ENCODE results near the gene MRPL52. TPM values are rescaled to one million over a fixed set of nuclear protein-coding genes. Genes with fewer than 3 reads are reported as not detected.

Gene MRPL52
- total and polyA plus RNA-seq, 2 of the 13 experiments (the other 11 are each of a cell fraction or from before 2014, with no cell fraction given), result 118 to 329 TPM

- no peak for TF ChIP-seq IKZF1 (IDR thresholded peaks at IDR 0.05)
- TF ChIP-seq ZBTB34 (CRISPR knock-in tag; IDR thresholded peaks at IDR 0.05), result no peak
- no peak for TF ChIP-seq SNAPC5 (CRISPR knock-in tag; IDR thresholded peaks at IDR 0.05; ENCODE audit: borderline replicate concordance)
- no peak for TF ChIP-seq MAFK (conservative IDR thresholded peaks at IDR 0.05 in 1 of 2, IDR thresholded peaks at IDR 0.05 in 1 of 2; ENCODE audit: low read length in 2 of 2)
- no peak for TF ChIP-seq ZNF776 (CRISPR knock-in tag; IDR thresholded peaks at IDR 0.05)
- TF ChIP-seq ARNT (IDR thresholded peaks at IDR 0.05), result no peak
- TF ChIP-seq HMGXB3 (CRISPR knock-in tag; IDR thresholded peaks at IDR 0.05; ENCODE audit: borderline replicate concordance), result no peak
- no peak for TF ChIP-seq GPN1 (CRISPR knock-in tag; IDR thresholded peaks at IDR 0.05; ENCODE audit: borderline replicate concordance)
- TF ChIP-seq ZNF296 (CRISPR knock-in tag; conservative IDR thresholded peaks at IDR 0.05), result peak; percentile 9; the same call in 1 of the 2 replicates
- TF ChIP-seq ZNF574 (CRISPR knock-in tag; IDR thresholded peaks at IDR 0.05), result peak; percentile 70
- no peak for TF ChIP-seq SIX1 (CRISPR knock-in tag; IDR thresholded peaks at IDR 0.05; ENCODE audit: borderline replicate concordance)
- TF ChIP-seq POLR2G (IDR thresholded peaks at IDR 0.05; ENCODE audit: low read depth, low read length), result peak; percentile 71
- TF ChIP-seq SPEN (CRISPR knock-in tag; IDR thresholded peaks at IDR 0.05; ENCODE audit: low read depth), result no peak
- peak; percentile 49 for TF ChIP-seq SNAPC2 (CRISPR knock-in tag; IDR thresholded peaks at IDR 0.05)
- TF ChIP-seq NFIB (CRISPR knock-in tag; IDR thresholded peaks at IDR 0.05; ENCODE audit: borderline replicate concordance), result peak; percentile 70; the same call in 1 of the 2 replicates
- TF ChIP-seq KDM5A (IDR thresholded peaks at IDR 0.05; ENCODE audit: borderline replicate concordance, low read length), result no peak
- TF ChIP-seq POLR2AphosphoS5 (IDR thresholded peaks at IDR 0.05; ENCODE audit: low read depth, low read length), result peak; percentile 54
- no peak for TF ChIP-seq TSC22D2 (CRISPR knock-in tag; IDR thresholded peaks at IDR 0.05; ENCODE audit: borderline replicate concordance)
- TF ChIP-seq MEIS1 (CRISPR knock-in tag; IDR thresholded peaks at IDR 0.05; ENCODE audit: borderline replicate concordance), result 0 out of 2 replicates have a peak, but pooled peaks have one; percentile 73
- TF ChIP-seq CSRNP1 (CRISPR knock-in tag; IDR thresholded peaks at IDR 0.05), result no peak
Measured at GRCh38 chr14:22837114-22837749, 7.5 kb downstream of the MRPL52 start (continued).

Measured in HepG2 (cell line).